DND-41 (cell line): ENCODE data around the gene ZPR1.

Source experiments
- ATAC-seq: fragments of 200-7000 bp; cut with Tn5 transposase; 3 replicates; pipeline ENCODE4 v1.9.1; 2021; ENCODE audit warnings: low read depth; ENCODE audit not compliant: insufficient read depth
- DNase-seq: peaks from one replicate; pipeline ENCODE4 v3.0.0-alpha.2; 2020
- H2AFZ ChIP-seq: 2 replicates; pipeline ENCODE4 v1.6.0; 2012; ENCODE audit warnings: low read depth, low read length
- H3K27ac ChIP-seq: 2 replicates; pipeline ENCODE4 v1.5.1; 2012; ENCODE audit warnings: low read length, inconsistent platforms
- H3K27me3 ChIP-seq: fragments of 200-600 bp; sonication (generic); 2 replicates; pipeline ENCODE4 v1.6.0; 2012; ENCODE audit warnings: low read length, mild to moderate bottlenecking, inconsistent platforms; ENCODE audit not compliant: insufficient read depth, poor library complexity
- H3K36me3 ChIP-seq: 2 replicates; pipeline ENCODE4 v1.5.1; 2012; ENCODE audit warnings: low read length, inconsistent platforms; ENCODE audit not compliant: insufficient read depth
- H3K4me1 ChIP-seq: 2 replicates; pipeline ENCODE4 v1.5.1; 2012; ENCODE audit warnings: mild to moderate bottlenecking, low read length; ENCODE audit not compliant: insufficient read depth
- H3K4me2 ChIP-seq: 2 replicates; pipeline ENCODE4 v1.6.0; 2012; ENCODE audit warnings: mild to moderate bottlenecking, moderate library complexity, low read length, inconsistent platforms; ENCODE audit not compliant: insufficient read depth
- H3K4me3 ChIP-seq, 2 experiments: fragments of 200-600 bp in 1 of 2; shearing (Covaris generic) in 1 of 2; 2 replicates each; pipeline ENCODE4 v1.5.1; 2012 to 2016; ENCODE audit warnings: inconsistent platforms in 2 of 2, low read length in 2 of 2, mild to moderate bottlenecking in 2 of 2, low read depth in 1 of 2, moderate library complexity in 1 of 2
- H3K79me2 ChIP-seq: 2 replicates; pipeline ENCODE4 v1.6.0; 2012; ENCODE audit warnings: low read length, inconsistent platforms; ENCODE audit not compliant: insufficient read depth
- H3K9ac ChIP-seq: 2 replicates; pipeline ENCODE4 v1.6.0; 2012; ENCODE audit warnings: low read depth, mild to moderate bottlenecking, inconsistent platforms, low read length, moderate library complexity
- H3K9me3 ChIP-seq: 2 replicates; pipeline ENCODE4 v1.5.1; 2012; ENCODE audit warnings: low read length, moderate library complexity, mild to moderate bottlenecking, inconsistent platforms; ENCODE audit not compliant: insufficient read depth, severe bottlenecking
- H4K20me1 ChIP-seq: 2 replicates; pipeline ENCODE4 v1.6.0; 2012; ENCODE audit warnings: low read length; ENCODE audit not compliant: insufficient read depth
- EZH2 ChIP-seq: IDR thresholded peaks from 3 replicates; pipeline ENCODE4 v1.6.1; 2012; ENCODE audit warnings: borderline replicate concordance, low read depth, mild to moderate bottlenecking, moderate library complexity, low read length, inconsistent platforms; ENCODE audit not compliant: severe bottlenecking
- TF ChIP-seq, protein P1 (sequence below): IDR thresholded peaks from 2 replicates; pipeline ENCODE4 v1.5.1; 2012; ENCODE audit warnings: borderline replicate concordance, low read length, moderate library complexity, mild to moderate bottlenecking; ENCODE audit not compliant: poor library complexity, severe bottlenecking; ENCODE audit errors: extremely low read depth

Gene ZPR1

DNA sequence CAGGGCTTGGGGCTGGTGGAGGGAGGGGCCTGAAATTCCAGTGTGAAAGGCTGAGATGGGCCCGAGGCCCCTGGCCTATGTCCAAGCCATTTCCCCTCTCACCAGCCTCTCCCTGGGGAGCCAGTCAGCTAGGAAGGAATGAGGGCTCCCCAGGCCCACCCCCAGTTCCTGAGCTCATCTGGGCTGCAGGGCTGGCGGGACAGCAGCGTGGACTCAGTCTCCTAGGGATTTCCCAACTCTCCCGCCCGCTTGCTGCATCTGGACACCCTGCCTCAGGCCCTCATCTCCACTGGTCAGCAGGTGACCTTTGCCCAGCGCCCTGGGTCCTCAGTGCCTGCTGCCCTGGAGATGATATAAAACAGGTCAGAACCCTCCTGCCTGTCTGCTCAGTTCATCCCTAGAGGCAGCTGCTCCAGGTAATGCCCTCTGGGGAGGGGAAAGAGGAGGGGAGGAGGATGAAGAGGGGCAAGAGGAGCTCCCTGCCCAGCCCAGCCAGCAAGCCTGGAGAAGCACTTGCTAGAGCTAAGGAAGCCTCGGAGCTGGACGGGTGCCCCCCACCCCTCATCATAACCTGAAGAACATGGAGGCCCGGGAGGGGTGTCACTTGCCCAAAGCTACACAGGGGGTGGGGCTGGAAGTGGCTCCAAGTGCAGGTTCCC, 41.8 kb upstream of the ZPR1 start, which contains the start of gene APOC3:
TSS of gene APOC3 (plus strand) at position 383 of the 659 bp plus-strand sequence. CDS start 676 bp downstream, outside the sequence.
- Histone ChIP-seq H4K20me1 (no peaks in the 10 kb centered on the region), H3K4me3 (no peak within 1 kb of the TSS), H3K9me3 (no peaks in the 10 kb centered on the region), H3K79me2 (no peaks in the 10 kb centered on the region), H3K27ac (no peak within 1 kb of the TSS), H3K27me3 (no peaks in the 10 kb centered on the region), H3K4me2 (no peak within 1 kb of the TSS), H3K4me1 (peaks cover under 1% of the 10 kb centered on the region; the same call in 1 of the 2 replicates), H3K9ac (no peak within 1 kb of the TSS), H3K36me3 (no peaks in the 10 kb centered on the region), H2AFZ (no peak within 1 kb of the TSS)
- ATAC-seq (no peak), DNase-seq (no peak)
- TF ChIP-seq EZH2 = no peak
- TF ChIP-seq, protein P1, sequence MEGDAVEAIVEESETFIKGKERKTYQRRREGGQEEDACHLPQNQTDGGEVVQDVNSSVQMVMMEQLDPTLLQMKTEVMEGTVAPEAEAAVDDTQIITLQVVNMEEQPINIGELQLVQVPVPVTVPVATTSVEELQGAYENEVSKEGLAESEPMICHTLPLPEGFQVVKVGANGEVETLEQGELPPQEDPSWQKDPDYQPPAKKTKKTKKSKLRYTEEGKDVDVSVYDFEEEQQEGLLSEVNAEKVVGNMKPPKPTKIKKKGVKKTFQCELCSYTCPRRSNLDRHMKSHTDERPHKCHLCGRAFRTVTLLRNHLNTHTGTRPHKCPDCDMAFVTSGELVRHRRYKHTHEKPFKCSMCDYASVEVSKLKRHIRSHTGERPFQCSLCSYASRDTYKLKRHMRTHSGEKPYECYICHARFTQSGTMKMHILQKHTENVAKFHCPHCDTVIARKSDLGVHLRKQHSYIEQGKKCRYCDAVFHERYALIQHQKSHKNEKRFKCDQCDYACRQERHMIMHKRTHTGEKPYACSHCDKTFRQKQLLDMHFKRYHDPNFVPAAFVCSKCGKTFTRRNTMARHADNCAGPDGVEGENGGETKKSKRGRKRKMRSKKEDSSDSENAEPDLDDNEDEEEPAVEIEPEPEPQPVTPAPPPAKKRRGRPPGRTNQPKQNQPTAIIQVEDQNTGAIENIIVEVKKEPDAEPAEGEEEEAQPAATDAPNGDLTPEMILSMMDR = no peak

DNA sequence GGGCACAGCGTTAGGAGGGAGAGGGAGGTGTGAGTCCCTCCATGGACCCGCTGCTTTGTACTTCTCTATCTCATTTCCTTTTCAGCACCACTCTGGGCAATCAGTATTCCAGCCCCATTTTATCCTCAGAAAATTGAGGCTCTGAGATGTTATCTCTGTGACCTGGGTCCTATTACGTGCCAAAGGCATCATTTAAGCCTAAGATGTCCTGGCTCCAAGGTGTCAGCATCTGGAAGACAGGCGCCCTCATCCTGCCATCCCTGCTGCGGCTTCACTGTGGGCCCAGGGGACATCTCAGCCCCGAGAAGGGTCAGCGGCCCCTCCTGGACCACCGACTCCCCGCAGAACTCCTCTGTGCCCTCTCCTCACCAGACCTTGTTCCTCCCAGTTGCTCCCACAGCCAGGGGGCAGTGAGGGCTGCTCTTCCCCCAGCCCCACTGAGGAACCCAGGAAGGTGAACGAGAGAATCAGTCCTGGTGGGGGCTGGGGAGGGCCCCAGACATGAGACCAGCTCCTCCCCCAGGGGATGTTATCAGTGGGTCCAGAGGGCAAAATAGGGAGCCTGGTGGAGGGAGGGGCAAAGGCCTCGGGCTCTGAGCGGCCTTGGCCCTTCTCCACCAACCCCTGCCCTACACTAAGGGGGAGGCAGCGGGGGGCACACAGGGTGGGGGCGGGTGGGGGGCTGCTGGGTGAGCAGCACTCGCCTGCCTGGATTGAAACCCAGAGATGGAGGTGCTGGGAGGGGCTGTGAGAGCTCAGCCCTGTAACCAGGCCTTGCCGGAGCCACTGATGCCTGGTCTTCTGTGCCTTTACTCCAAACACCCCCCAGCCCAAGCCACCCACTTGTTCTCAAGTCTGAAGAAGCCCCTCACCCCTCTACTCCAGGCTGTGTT, 41.1 kb upstream of the ZPR1 start:
- Histone ChIP-seq H3K9ac (no peak overlapping the region), H3K4me2 (no peak overlapping the region), H3K36me3 (no peaks in the 10 kb centered on the region), H3K4me3 (no peak overlapping the region), H3K79me2 (no peaks in the 10 kb centered on the region), H3K9me3 (no peaks in the 10 kb centered on the region), H2AFZ (no peak overlapping the region), H4K20me1 (no peaks in the 10 kb centered on the region), H3K27ac (no peak overlapping the region), H3K27me3 (no peaks in the 10 kb centered on the region), H3K4me1 (no peaks in the 10 kb centered on the region)
- TF ChIP-seq, protein P1 = no peak
- TF ChIP-seq EZH2 = no peak
- no peak for ATAC-seq
- DNase-seq = no peak

DNA sequence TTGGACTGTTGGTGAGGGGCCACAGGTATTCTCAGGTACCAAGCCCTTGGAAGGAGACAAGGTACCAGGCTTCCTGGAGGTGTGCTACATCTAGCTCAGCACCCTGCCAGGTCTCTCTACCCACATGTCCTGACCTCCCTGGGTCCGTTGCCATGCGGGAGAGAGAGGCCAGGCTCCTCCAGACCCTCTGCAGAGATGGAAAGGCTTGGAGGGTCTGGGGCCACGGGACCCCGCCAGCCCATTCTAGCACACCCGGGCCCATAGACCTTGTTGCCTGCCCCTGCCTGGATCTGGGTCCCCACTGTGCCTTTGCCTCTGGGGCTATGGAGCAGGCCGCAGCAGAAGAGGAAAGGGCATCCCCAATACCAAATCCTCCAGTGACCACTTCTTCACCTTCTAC, 39.6 kb upstream of the ZPR1 start:
- Histone ChIP-seq H3K4me2 (no peak overlapping the region), H3K36me3 (no peaks in the 10 kb centered on the region), H3K4me1 (no peaks in the 10 kb centered on the region), H3K79me2 (no peaks in the 10 kb centered on the region), H4K20me1 (no peaks in the 10 kb centered on the region), H3K27me3 (no peaks in the 10 kb centered on the region), H3K9ac (no peak overlapping the region), H2AFZ (no peak overlapping the region), H3K9me3 (no peaks in the 10 kb centered on the region), H3K27ac (no peak overlapping the region), H3K4me3 (no peak overlapping the region)
- DNase-seq (no peak), ATAC-seq (no peak)
- TF ChIP-seq EZH2 = no peak
- TF ChIP-seq, protein P1 = no peak
